IPS-NIHi7 (cell line): ENCODE data around the gene FOXL3.

Experiments
- DNase-seq: peaks from one replicate; pipeline ENCODE4 v3.0.0; 2012; ENCODE audit warnings: mixed read lengths; ENCODE audit errors: extremely low spot score

The FOXL3 gene

DNA sequence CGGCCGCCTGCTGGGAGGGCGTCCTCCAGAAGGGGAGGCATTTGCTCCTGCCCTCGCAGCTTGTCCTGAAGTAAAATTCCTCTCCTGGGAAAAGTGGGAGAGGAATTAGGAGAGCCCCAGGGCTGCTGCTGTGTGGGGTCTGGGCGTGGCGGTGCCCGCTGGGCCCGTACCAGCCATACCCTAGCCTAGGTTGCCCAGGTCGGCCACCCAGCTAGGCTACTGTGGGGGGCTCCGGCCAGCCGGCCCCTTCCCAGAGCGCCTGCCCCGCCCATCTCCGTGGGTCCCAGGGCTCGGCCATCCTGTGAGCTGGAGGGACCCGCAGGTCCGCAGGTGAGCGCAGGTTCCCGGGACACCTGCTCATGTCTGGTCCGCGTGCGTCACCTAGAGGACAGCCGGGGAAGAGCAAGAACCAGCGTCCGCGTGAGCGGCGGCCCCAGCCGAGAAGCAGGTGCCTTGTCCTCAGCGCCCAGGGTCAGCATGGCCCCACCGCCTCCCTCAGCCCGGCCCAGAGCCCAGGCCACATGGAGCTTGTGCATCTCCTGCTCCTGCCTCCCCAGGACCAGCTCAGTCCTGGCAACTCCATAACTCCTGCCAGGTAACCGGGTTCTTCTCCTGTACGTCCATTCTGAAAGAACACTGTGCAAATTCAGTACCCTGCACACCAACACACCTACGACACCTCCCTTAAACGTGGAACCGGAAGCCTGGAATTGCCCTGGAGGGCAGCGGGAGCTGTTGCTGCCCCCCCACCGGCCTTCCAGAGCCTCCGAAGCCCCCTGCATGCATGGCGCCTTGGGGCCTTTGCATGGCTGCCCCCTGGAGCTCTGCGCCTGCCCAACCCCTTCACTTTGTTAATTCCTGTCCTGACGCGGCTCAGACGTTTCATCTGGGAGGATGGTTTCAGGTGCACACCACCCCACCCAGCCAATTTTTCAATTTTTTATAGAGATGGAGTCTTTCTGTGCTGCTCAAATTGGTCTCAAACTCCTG lies 22.8 kb upstream of the FOXL3 start:
- DNase-seq, result peak; percentile 97

DNA sequence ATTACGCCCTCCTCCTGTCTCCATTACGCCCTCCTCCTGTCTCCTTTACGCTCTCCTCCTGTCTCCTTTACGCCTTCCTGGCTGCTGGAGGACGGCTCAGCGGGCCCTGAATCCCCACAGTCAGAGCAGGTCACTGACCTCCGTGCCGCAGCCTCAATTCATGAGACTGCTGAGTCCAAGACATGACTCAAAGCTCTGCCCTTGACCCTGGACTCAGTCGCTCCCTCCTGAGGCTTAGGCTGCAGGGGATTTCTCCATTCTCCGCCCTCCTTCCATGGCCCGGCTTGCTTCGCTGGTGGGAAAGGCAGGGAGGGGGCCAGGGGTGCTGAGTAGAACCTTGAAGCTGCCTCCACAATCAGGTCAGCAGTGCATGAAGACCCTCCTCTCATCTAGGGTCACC lies 21.0 kb upstream of the FOXL3 start:
- DNase-seq, result no peak

DNA sequence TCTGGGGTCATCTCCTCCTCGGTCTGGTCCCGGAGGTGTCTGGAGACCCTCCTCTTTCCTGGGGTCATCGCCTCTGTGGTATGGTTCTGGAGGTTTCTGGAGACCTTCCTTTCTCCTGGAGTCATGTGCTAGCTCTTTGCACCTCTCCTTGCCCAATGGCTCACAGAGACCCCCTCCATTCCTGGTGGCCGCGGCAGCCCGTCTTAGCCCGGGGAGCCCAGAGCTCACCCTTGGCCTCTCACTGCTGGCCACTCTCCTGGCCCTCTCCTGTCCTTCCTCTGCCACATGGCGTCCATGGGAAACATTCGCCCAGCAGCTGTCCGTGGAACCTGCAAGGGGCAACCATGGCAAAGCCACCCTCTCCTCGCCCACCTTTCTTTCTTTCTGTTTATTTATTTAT lies 20.2 kb upstream of the FOXL3 start:
- no peak for DNase-seq

DNA sequence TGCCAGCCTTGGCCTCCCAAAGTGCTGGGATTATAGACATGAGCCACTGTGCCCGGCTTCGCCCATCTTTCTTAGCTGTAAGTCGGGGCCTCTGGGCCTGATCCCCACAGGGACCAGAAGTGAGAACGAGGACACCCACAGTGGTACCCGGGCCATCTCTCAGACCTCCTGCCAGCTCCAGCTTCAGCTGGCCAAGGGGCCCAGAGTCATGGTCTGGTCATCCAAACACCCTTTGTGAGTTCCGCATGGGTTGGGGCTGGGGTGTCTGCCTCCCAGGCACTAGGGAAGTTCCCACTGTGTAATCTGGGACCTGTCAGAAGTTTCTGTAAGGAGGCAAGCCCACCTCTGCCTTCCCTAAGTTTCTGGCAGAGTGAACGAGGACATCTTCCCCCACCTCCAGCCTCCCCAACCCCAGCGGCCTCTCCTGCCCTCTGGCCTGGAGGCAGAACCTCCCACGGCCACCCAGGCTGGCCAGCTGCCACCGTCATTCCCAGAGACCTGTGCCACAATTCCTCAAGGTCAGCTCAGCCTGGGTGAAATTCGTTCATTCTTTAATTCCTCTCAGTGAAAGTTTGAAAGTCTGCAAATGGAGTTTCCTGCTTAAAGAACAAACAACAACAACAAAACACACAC lies 19.5 kb upstream of the FOXL3 start:
- no peak for DNase-seq

DNA sequence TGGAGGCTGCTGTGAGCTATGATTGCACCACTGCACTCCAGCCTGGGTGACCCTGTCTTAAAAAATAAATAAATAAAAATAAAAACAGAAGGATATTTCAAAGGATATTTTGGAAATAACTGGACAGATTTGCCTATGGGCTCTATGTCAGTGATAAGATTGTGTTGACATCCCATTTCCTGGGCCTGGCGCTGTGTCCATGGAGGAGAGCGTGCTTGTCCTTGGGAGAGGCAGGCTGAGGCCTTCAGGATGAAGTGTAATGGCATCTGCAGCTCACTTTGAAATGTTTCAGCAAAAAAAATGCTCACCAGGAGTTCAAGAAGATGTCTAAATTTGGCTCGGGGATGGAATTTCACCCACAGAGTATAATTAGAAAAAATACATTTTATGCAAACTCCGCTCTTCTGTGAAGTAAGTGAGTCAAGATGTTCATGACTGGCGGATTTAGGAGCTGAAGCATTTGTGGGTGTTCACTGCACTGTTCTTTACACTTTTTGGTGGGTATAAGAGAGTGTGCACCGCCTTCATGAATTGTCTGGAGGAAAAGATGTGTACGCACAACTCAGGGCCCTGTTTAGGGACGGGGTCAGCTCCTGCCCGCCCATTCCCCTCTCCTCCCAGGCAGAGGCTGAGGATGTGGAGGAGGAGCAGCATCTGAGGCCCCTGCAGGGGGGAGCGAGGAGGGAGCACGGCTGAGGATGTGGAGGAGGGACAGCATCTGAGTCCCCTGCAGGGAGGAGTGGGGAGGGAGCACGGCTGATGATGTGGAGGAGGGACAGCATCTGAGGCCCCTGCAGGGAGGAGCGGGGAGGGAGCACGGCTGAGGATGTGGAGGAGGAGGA lies 18.5 kb upstream of the FOXL3 start:
- no peak for DNase-seq

DNA sequence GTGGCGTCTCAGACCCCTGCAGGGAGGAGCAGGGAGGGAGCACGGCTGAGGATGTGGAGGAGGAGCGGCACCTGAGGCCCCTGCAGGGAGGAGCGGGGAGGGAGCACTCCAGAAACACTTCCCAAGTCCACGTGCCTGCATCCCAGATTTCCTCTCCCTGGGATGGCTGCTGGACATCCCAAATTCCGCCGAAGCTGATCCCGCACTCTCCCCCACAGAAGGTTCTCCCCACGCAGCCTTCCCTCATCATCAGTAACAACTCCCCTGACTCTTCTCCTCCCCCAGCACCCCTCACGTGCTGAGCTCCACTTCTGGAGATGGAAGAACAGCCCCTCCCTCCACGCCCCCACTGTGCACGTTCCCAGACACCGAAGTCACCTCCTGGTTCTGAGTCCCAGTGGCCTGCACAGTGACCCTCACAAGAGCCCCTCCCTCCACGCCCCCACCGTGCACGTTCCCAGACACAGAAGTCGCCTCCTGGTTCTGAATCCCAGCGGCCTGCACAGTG lies 17.8 kb upstream of the FOXL3 start:
- no peak for DNase-seq

DNA sequence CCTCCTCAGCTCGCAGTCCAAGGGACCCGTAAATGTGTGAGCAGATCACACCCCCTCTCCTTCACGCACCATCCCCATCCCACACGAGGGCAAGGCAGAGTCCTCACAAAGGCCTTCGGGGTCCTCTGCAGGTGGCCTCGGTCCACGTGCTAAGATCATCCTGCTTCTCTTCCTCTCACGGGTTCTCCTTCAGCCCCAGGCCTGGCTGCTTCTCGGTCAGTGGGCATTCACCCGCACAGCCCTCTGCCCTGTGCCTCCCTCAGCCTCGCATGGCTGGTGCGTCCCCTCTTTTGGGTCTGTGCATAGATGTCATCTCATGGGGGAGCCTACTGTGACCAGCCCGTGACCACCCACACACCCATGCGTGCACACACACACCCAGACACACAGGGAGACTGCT lies 17.3 kb upstream of the FOXL3 start:
- DNase-seq, result no peak

DNA sequence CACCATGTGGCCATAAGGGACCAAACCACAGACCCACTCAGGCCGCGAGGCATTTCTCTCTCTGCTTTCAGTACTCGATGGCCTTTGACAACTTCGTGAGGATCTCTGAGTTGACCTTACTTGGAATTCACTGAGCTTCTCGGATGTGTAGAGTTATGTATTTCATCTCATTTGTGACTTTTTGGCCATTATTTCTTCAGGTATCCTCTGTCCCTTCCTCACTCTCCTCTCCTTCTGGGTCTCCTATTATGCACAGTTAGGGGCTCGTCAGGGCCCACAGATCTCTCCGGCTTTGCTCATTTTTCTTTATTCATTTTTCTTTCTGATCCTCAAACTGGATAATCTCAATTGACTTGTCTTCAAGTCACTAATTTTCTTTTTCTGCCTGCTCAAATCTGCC lies 16.6 kb upstream of the FOXL3 start:
- DNase-seq, result no peak

DNA sequence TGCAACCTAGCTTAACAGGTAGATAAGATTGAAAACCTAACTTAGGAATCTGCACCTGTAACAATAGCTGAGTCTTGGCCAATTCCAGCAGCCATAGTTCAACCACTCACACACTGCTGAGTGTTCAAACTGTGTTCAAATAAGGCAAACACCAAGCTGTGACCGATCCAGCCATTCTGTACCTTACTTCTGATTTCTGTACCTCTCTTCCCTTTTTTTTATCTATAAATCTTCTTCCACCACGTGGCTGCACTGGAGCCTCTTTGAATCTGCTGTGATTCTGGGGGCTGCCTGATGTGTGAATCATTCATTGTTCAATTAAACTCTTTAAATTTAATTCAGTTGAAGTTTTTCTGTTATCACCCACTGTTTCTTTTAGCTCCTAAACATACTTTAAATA lies 15.7 kb upstream of the FOXL3 start:
- no peak for DNase-seq

DNA sequence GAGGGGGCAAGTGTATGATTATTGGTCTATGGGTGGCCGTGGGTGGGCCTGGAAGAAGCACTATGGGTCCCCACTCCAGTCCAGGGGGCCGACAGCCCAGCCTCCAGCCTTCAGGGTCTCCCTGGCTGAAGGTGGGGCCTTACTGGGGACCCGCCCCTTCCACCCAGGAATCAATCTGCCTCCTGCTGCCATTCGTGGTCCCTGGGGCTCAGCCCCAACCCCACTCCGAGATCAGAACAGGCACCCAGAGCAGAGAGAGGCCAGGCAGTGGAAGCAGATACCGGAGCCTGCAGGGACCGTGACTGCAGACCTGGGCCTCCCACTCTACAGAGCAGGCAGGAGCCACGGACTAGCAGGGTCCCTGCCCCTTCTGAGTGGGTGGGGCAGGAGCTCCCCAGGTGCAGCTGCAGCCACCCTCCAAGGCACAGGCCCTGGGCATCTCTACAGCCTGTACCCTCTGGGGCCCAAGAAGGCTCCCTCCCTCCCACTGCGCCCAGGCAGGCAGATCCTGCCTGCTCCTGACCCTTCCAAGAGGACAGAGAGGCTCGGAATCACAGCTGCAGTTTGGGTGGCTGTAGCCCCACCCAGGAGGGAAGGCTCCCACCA lies 13.6 kb upstream of the FOXL3 start:
- DNase-seq, result no peak

DNA sequence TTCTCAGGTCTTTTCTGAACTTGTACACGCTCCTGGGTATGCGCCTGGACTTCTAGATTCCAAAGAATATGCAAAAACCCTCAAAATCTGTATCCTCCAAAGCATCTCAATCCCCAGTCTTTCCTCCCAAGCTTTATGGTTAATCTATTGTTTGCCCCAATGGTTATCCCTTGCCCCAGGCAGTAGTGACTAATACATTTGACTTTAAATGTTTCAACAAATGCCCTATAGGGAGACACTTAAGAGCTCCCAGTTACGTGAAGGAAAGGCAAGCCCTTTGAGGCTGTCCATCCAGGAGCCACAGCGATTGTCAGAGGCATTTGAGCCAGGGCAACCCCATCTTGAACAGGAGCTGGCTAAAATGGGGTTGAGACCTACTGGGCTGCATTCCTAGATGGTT lies 12.7 kb upstream of the FOXL3 start:
- no peak for DNase-seq

DNA sequence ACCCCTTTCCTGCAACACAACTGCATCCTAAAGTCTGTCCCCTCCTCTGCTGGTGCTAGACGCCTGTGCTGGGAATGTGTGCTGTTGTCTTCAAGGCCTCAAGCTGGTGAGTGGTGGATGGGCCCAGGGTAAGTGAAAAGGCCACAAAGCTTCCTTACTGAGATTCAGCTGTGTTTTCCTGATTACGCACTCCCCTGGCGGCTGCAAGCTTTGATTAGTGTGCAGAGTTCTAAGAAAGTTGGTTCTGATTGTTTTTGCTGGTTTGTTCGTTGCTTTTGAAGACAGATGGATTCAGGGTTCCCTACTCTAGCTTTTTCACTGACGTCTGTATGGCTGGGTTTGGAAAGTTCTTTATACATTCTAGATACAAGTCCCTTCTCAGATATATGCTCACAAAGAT lies 11.9 kb upstream of the FOXL3 start:
- no peak for DNase-seq

DNA sequence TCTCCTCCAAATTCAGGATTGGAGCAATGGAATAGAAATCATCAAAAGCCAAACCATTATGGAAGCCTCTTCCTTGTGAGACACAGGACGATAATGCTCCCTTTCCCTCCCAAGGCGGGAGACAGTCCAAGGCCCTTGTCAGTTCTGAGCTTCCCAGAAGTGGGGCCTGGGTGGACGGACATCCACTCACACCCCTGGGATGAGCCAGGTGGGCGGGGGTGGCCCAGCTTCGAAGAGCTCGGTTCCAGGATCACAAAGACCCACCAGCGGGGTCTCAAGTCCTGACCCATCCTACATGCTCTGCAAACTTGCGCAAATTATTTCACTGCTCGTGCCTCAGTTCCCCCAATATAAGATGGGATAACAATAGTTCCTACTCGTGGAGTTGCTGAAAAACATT lies 10.1 kb upstream of the FOXL3 start:
- DNase-seq, result no peak

DNA sequence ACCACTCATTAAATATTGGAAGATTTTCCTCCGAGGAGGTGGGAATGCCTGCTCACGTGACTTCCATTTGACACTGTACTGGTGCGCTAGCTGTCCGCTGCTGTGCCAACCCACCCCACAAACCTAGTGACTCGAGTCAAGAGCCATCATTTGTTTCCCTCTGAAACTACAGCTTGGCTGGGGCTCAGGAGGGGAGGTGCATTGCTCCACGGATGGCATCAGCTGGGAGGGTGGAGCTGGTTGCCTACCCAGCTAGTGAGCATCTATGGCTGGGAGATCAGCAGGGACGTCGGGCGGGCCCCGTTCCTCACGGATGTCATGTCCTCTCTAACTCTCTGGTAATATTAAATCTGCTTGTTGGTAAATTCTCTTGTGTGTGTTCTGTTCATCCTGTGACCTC lies 9.5 kb upstream of the FOXL3 start:
- no peak for DNase-seq

DNA sequence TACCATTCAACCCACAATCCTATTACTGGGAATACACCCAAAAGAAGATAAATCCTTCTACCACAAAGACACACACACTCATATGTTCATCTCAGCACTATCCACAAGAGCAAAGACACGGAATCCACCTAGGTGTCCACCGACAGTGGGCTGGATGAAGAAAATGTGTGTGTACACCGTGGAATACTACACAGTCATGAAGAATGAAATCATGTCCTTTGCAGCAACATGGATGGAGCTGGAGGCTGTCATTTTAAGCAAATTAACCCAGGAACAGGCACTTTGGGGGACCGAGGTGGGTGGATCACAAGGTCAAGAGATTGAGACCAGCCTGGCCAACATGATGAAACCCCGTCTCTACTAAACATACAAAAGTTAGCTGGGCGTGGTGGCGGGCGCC lies 8.3 kb upstream of the FOXL3 start:
- DNase-seq, result no peak

DNA sequence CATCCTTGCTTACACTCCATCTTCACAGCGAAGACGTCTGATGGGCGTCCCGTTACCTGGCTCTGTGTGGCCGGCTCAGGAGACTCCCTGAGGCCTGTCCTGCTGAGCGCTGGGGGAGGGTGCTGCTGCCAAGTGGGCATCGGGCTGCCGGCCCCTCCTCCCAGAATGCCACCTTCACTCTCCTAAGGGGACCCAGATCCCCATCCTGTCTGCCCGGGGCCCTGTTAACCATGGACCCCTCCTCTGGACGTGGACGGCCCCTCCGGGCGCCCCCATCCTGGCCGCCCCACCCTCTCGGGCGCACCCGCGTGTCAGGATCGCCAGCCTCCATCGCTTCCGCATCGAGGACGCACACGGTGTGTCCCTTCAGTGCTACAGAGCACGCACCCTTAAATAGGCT lies 7.3 kb upstream of the FOXL3 start:
- DNase-seq, result no peak

DNA sequence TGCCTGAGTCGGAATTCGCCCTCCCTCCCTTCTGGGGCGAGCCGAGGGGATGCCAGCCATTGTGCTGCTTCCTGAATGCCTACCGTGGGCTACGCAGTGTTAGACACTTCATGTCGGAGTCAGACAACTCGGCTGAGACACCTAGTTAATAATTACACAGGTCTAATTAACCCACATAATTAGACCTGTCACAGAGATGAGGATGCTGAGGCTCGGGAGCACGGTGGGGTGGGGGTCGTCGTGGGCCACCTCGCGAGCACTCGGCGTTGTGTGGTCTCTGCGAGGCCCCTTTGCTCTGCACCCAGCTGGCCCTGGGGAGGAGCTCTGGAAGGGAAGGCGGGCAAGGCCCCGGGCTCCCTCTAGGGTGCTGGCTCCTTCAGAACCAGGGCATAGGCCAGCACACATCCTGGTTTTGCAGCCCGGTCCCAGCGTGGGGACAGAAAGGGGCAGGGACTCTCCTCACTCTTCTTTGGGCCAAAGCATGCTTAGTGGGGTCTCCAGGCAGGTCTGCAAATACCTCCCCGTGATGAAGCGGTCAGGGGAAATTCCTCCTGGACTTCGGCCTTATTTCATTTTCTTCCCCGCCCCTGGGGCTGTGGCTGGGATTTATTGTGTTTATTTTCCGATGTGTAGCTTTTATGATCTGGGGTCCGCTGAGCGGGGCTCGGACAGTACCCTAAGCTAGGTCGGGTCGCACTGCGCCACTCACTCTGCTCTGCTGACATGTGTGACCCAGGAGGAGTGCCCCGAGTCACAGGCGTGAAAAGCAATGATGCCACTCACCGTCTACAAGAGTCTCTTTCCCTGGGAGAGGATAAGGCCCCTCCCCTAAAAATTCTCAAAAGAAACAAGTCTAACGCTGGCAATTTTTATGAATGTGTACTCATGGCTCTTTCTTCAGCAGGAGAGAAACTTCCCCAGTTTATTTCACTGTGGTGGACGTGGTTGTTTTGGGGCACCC lies 4.9 kb upstream of the FOXL3 start:
- no peak for DNase-seq

DNA sequence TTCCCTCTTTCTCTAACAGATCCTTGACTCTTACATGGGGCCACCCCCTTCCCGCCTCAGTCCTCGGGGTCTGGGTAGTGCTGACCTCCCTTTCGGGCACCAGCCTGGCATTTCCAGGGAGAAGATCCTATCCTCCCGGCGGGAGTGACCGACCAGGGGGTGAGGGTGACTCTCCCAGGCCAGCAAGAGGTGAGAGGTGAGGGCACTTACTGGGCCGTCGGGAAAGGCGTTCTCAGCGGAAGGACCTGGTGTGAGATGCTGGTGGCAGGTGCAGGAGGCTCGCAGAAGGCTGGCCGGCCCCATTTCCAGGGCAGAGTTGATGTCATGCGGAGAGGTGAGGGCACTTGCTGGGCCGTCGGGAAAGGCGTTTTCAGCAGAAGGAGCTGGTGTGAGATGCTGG lies 4.2 kb upstream of the FOXL3 start:
- no peak for DNase-seq

DNA sequence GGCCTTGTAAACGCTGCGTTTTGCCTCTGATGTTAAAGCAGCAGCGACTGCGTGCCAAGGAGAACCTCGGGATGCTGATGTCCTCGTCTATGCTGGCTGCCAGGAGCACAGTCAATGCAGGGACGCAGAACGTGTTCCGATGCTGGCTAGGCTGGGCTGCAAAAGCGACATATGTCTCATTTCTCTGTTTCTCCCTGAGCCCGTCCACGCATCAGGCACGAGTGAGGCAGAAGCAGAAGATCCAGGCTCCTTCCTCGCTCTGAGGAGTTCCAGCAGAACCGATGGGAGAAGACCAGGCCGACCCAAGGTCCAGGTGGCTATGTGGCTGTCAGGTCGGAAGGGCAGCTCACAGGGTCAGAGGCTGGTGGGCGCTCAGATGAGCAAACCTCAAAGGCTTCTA lies 3.7 kb upstream of the FOXL3 start:
- DNase-seq, result no peak

DNA sequence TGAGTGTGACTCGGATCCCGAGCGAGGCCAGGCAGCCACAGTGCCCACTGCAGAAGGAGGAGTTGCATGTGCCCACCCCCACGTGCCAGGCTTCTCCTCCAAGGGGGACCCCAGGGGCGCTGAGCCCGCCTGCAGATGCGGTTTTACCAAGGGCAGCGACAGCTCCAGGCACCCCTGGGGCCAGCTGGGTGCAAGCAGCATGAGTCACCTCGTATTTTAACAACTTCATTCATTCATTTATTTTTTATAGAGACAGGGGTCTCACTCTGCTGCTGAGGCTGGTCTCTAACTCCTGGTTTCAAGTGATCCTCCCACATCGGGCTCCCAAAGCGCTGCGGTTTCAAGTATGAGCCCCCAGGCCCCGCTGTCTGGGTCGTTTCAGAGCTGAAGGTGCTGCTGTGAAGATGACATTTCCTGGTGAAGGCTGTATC lies 1.3 kb upstream of the FOXL3 start:
- DNase-seq, result no peak
